T-helper 2 cell (primary cell): ENCODE results near the gene WRAP73.
A peak's percentile ranks its signal among the peaks of the same experiment; 100 is the strongest.
"Not testable (repeated sequence)": the region's sequence is repeated elsewhere in the genome, so short reads cannot be mapped to it uniquely, and the experiment has no call there.

ENCODE experiments used
- DNase-seq, 5 experiments: peaks; one replicate each; pipeline versions ENCODE4 v3.0.0 to v3.0.0-alpha.2; 2012 to 2022

The WRAP73 gene

GRCh38 chr1:3596663-3597598, 53.0 kb downstream of the WRAP73 start:
- DNase-seq = no peak

GRCh38 chr1:3595949-3596348, 54.0 kb downstream of the WRAP73 start:
- DNase-seq = no peak

GRCh38 chr1:3594706-3595377, 55.1 kb downstream of the WRAP73 start:
- no peak for DNase-seq

GRCh38 chr1:3593745-3594144, 56.2 kb downstream of the WRAP73 start:
- DNase-seq = no peak

- DNase-seq = no peak
Measured at GRCh38 chr1:3593334-3593733, 56.6 kb downstream of the WRAP73 start.

GRCh38 chr1:3590951-3591865, 58.7 kb downstream of the WRAP73 start:
- no peak for DNase-seq

GRCh38 chr1:3590139-3590763, 59.7 kb downstream of the WRAP73 start:
- no peak for DNase-seq

GRCh38 chr1:3588395-3588794, 61.5 kb downstream of the WRAP73 start:
- DNase-seq = no peak

- DNase-seq = no peak
Measured at GRCh38 chr1:3586986-3587759, 62.7 kb downstream of the WRAP73 start.

- no peak for DNase-seq
Measured at GRCh38 chr1:3585940-3586568, 63.8 kb downstream of the WRAP73 start.

GRCh38 chr1:3585353-3585868, 64.5 kb downstream of the WRAP73 start:
- not testable (repeated sequence) for DNase-seq

- peak in 1 of 5 experiments; percentile 13 for DNase-seq
Measured at GRCh38 chr1:3584915-3585314, 65.0 kb downstream of the WRAP73 start.

GRCh38 chr1:3583751-3584150, 66.2 kb downstream of the WRAP73 start:
- not testable (repeated sequence) for DNase-seq

GRCh38 chr1:3581296-3582036, 68.4 kb downstream of the WRAP73 start:
- no peak for DNase-seq
